Right forelimb (tissue), 1 donor: Measurements from ENCODE around the gene TMEM135.
"Not testable (repeated sequence)": the region's sequence is repeated elsewhere in the genome, so short reads cannot be mapped to it uniquely, and the experiment has no call there.

Experiments
- DNase-seq: peaks from one replicate; pipeline ENCODE4 v3.0.0-alpha.2; 2018

The TMEM135 gene

DNA sequence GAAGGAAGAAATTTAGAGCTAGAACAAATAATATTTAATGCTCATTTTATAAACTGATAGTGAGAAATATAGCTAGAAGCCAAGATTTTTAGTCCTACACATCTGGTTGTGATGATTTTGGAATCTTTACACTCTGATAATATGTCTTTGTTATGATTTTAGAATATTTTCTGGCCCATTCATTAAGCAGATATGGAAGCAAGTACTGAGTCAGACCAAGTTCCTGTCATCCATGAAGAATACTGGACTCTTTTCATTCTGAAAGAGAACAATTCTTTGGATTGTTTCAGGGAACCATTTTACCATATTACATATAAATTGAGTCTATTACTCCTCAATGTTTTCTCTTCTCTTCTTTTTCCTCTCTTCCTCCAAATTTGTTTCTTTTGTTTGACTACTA, 227.4 kb downstream of the TMEM135 start:
- no peak for DNase-seq

DNA sequence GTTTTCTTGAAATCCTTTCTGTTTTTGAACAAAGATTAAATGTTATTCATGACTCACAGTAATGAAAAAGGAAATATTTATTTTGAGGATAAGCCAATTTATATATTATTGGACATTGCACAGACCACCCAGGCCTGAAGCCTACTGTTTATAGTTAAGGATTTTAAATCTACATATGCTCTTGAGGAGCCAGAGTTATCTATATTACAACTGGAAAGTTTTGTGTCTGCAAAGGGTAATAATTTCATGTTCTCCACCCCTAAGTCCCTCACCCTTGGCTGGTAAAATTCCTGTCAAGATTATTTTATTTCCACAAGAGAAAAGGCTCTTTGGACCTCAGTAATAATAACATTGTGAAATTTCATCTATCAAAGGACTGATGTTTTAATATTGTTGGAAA, 228.2 kb downstream of the TMEM135 start:
- no peak for DNase-seq

DNA sequence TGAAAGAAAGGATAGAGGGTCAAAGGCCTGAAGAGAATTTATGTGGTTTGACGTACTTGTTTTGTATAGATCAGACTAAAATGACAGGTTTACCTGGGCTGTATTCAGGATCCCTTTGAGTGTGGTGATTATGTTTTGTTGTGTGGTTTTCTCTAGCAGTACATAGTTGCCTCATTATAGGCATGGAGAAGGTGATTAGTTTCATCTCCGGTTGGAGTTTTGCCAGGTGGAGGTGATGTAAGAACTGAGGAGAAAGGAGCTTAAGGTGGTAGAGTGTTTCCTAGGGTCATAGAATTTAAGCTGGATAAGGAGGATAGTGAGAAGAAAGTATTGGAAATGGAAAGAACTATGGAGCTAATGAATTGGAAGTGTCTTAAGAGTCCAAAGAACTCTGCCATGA, 229.0 kb downstream of the TMEM135 start:
- no peak for DNase-seq

DNA sequence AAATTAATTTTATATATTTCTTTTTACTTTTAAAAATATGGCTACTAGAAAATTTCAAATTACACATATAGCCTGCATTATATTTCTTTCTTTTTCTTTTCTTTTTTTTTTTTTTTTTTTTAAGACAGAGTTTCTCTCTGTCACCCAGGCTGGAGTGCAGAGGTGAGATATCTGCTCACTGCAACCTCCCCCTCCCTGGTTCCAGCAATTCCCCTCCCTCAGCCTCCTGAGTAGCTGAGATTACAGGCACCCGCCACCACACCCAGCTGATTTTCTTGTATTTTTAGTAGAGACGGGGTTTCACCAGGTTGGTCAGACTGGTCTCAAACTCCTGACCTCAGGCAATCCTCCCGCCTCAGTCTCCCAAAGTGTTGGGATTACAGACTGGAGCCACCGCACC, 234.2 kb downstream of the TMEM135 start:
- not testable (repeated sequence) for DNase-seq

- DNase-seq: no peak
These were observed 237.4 kb downstream of the TMEM135 start for GRCh38 chr11:87275176-87275575.

GRCh38 chr11:87280143-87280542, 242.4 kb downstream of the TMEM135 start:
- DNase-seq: no peak

GRCh38 chr11:87281496-87281895, 243.8 kb downstream of the TMEM135 start:
- DNase-seq: no peak

DNA sequence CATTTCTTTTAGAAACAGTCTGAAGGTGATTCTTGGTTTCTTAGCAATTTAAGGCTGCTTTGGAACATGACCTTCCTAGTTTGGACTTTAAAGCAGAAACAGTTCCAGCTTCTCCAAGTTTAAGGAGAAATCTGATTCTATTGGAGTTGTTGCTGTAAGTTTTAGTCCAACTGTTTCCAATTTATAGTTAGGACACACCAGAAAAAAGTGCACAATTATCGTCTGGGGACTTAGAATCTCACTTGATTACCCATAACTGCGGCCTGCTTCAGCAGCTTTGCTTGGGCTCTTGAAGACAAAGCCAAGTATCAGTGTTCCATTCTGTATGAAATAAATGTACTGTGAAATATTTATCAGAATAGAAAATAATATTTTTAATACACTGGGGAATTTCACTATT, 246.6 kb downstream of the TMEM135 start:
- DNase-seq: no peak

- DNase-seq: not testable (repeated sequence)
These were observed 247.9 kb downstream of the TMEM135 start for GRCh38 chr11:87285674-87286073.

GRCh38 chr11:87286338-87286737, 248.6 kb downstream of the TMEM135 start:
- no peak for DNase-seq

- no peak for DNase-seq
These were observed 252.7 kb downstream of the TMEM135 start for GRCh38 chr11:87290304-87290922.

DNA sequence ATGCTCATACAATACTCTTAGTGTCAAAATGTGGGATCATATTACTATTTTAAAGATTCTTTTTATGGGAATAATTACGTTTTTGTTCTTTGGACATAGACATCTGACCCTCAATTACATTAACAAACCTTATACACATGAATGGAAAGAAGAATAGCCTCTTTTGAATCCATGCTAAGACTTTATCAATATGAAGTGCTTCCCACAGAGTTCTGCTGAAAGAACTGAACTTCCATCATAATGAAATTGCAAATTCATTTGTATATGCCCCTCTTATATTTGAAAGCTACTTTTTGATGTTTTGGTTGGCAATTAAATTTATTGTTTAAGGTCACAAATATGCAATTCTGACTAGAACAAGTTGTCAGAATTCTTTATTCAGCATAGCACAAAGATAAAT, 254.9 kb downstream of the TMEM135 start:
- no peak for DNase-seq

- DNase-seq: no peak
These were observed 257.5 kb downstream of the TMEM135 start for GRCh38 chr11:87295237-87295636.

DNA sequence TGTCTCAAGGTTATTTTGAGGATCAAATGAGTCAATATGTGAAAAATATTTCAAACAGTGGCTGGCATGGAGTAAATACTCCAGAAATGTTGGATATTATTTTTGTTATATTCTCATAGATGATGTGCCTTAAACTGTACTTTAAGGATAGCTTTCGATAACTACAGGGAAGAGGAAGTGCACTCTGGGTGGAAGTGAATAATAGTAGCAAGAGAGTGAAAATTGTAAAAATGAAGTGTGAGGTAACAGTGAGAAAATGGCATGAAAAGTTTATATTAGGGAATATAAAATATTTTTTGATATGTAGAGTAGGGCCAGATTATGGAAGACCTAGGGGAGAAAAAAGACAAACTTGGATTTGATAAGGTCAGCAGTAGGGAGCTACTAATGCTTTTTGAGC, 258.9 kb downstream of the TMEM135 start:
- DNase-seq: no peak

DNA sequence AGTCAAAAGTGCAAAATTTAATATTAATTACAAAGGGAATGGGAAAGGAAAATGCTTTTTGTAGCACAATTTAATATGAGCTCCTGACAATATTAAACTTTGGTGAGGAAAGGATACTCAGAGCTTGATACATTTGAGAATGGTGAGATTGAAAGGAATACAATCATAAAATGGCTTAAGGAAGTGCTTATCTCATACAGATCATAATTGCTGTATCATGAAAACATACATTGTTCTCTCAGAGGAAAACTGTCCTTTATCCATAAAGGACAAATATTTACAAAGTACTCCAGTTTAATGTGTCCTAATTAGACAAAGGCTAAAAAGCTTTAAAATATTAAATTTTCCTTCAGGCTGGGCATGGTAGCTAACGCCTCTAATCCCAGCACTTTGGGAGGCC, 260.4 kb downstream of the TMEM135 start:
- no peak for DNase-seq

DNA sequence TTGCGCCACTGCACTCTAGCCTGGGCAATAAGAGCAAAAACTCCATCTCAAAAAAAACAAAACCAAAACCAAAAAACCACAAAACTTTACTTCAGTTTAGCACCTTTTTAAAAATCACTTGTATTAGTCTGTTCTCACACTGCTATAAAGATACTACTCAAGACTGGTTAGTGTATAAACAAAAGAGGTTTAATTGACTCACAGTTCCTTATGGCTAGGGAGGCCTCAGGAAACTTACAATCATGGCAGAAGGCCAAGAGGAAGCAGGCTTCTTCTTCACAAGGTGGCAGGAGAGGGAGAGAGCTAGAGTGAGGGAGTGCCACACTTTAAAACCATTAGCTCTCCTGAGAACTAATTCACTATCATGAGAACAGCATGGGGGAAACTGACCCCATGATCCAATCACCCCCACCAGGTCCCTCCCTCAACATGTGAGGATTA, 261.3 kb downstream of the TMEM135 start:
- DNase-seq: no peak

DNA sequence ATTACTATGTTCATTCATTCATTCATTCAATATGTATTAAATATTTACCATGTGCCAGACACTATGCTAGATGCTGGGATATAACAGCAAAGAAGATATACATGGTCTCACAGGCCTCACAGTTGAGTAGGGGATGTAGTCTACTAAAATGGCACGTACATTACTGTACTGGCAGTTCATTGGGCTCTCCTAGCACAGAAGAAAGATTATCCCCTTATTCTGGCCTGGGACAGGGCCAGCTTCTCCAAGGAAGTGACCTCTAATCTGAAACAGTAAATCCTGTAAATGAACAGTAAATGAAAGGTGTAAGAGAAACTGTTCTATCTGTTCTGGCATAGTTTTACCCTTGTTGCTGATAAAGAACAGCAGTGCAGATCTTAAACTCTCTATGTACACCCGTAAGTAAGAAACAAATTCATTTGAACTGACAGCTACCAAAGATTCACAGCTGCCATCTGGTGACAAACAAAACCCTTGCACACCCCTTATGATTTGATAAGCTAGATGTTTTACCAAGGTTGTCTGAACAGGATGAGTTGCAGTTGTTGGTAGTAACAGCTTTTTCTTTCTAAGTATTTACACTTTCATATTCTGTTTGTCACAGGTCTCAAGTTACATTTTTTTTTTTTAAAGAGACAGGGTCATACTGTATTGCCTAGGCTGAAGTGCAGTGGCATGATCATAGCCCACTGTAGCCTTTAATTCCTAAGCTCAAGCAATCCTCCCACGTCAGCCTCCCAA, 263.1 kb downstream of the TMEM135 start:
- no peak for DNase-seq

DNA sequence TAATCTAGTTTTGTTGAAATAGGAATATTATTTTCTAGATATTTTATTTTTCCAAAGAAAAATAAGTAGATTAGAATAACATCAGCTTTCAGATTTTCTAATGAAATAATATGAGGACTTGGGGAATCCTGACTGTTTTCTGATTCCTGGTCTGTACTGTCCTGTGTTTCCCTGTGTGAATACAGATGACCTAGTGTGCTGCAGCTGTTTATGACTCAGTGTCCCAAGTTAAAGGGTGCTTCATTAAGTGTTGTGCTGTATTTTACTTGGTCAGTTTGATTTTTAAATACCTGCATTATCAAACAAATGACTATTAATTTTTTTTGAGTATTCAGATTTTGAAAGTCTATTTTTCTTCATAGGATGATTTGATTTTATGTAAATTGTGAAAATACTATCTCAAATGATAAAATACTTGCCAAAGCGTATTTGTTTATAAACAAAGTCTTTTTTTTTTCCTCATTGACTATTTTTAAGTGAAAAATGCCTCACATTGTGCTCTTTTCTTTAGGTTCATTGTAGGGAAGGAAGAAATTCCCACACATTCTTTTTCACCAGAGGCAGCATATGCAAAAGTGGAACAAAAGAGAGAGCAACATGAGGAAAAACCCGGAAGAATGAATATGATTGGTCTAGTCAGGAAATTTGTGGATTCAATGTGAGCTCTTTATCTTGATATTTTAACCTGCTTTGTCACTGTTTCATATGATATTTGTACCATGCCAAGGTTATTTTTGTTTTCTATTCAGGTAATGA, 264.2 kb downstream of the TMEM135 start:
- no peak for DNase-seq

DNA sequence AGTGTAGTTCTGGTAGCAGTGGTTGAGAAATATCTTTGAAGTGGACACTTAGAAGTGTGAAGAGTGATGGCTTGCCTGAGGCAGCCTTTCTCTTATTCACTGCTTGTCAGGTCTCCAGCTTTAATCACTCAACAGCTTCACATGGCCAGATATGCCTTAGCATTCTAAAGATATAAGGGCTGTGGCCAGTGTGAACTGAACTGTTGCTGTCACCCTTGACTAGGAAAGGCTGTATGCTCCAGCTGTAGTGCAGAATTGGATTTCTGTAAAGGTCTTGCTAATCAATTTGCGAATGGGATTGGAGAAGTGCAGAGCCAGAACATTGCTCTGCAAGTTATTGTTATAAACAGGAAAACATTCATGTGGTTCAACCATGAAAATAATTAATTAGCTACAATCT, 266.7 kb downstream of the TMEM135 start:
- no peak for DNase-seq

- no peak for DNase-seq
These were observed 268.6 kb downstream of the TMEM135 start for GRCh38 chr11:87306262-87306851.

- no peak for DNase-seq
These were observed 269.4 kb downstream of the TMEM135 start for GRCh38 chr11:87307101-87307500.

DNA sequence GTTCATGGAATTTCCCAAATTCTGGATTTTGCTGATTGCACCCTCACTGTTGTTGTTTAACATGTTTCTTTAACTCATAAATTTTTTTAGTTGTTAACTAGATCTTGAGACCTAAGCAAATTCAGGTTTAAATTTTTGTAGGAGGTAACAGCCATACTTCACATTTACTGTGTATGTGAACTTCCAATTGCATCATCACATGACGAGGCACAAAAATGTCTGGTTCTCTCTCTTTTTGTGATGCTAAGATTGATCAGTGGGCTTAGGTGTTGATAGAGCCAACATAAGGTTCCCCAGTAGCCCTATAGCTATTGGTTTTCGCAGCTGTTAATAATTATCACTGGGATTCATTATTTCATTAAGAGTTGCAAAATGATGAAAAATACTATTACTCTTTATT, 277.5 kb downstream of the TMEM135 start:
- no peak for DNase-seq

DNA sequence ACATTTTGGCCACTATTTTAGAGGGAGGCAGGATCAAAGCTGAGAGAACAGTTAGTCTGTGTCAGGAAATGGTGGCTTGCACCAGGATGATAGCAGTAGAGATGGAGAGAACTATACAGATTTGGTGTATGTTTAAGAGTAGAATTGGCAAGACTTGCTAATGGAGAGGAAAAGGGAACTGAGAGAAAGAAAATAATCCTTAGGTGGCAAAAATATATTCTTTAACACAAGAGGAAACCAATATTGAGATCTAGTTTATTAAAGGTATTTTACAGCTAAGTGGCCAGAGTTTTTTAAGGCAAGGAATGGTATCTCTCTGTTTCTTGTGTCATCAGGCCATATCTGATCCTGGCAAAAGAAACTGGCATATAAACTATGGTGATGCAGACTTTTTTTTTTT, 278.8 kb downstream of the TMEM135 start:
- DNase-seq: no peak

DNA sequence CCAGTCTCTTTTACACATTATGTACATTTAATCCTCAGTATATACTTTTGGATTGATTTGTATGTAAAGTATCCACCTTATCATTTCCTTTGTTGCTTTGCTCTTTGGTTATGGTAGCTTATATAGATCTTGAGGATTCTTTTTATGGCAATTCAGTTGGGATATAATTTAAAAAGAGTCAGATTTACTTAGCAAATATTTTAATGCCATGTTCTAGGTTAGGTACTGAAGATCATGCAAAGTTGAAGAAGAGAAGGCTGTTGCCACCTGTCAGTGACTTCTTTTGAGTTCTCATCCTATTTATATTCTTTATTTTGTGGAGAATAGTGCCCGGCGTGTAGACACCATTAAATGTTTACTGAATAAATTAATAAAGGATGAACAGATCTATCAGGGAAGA, 279.7 kb downstream of the TMEM135 start:
- DNase-seq: no peak
